KG1 (cell line): Measurements from ENCODE around the gene ACACA.

Source experiments
- DNase-seq: peaks from one replicate; lab custom pipeline; 2025; lab: John Stamatoyannopoulos, UW

Gene ACACA

GRCh38 chr17:37291351-37291750 is 115.3 kb downstream of the ACACA start:
- no peak for DNase-seq

DNA sequence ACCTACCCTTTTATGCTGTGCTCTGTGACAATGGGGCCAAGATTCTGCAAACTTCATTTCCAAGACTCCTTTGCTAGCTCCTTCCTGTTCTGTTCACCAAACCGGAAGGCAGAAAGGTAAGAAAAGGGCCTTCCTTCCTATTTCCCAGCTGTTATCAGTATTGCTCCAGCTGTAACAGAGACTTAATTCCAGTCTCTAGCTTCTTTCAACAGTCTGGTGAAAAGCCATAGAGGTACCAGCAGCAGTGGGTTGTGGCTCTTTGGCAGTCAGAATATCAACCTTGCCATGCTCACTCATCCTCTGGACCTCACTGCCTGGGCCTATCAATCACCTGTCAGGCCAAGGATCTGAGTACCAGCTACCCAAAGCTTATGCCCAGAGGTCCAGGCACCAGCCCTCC is 120.2 kb downstream of the ACACA start:
- no peak for DNase-seq

DNA sequence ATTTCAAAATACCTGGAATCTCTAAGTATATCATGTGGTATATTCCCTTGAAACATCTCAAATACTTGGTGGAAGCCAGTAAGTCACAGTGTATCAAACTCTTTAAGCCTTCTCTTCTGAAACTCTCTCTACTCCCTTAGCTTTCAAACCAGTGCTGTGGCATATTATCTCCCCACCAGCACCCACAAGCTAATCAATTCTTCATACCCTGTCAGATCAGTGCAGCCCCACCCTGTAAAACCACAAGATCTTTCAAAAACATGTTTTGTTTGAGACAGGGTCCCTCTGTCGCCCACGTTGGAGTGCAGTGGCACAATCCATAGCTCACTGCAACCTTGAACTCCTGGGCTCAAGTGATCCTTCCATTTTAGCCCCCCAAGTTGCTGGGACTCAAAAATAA is 122.4 kb downstream of the ACACA start:
- DNase-seq = no peak

GRCh38 chr17:37283414-37283961 is 123.1 kb downstream of the ACACA start:
- no peak for DNase-seq

- no peak for DNase-seq
Observed at GRCh38 chr17:37280841-37281240, 125.8 kb downstream of the ACACA start.

GRCh38 chr17:37278247-37278894 is 128.3 kb downstream of the ACACA start:
- DNase-seq = no peak

DNA sequence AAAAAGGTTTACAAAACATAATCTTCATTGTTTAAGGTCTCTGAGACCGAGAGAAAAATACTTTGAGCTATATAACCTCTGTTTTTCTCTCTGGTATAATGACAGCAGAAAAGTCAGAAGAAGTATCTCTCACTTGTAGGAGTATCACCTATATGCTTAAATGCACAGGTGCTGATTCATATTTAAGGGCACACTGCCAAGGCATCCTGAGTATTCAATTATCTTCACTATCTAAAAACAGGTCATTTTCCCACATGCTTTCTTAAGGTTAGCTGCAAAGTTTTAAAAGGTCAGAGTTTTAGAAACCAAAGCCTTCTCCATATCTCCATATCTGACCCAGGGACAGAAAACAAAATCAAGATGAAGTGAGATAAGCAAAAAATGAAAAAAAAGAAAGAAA is 130.2 kb downstream of the ACACA start:
- no peak for DNase-seq

GRCh38 chr17:37274461-37274860 is 132.2 kb downstream of the ACACA start:
- no peak for DNase-seq

GRCh38 chr17:37273409-37274051 is 133.1 kb downstream of the ACACA start:
- no peak for DNase-seq

GRCh38 chr17:37265446-37266173 is 141.0 kb downstream of the ACACA start:
- no peak for DNase-seq

GRCh38 chr17:37261286-37261685 is 145.3 kb downstream of the ACACA start:
- DNase-seq = no peak

DNA sequence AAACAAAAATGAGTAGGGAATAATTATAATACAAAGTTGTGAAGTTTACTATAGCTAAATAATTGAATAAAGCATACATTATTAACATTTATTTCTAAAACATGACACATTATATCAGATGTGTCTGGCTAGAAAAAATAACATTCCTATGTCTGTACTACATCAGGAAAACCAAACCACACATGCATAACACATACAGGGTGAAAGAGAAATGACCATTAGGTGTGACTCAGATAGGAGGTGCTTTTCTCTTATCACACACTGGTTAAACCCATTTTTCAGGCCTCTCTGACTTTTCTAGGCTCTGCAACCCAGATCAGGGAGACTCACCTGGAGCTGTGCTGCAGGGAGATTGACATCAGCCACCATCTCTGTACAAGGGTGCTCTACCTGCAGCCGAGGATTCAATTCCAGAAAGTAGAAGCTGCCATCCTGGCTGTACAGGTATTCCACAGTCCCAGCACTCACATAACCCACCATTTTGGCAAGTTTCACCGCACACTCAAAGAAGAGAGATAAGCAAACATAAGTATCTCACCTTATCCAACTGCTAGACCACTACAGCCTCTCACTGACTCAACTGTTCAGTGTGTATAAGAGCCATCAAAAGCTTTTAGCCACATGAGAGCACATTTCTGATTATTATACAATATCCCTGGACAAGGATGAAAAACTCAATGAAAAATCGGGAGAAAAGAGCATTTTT is 147.5 kb downstream of the ACACA start:
- DNase-seq = no peak

DNA sequence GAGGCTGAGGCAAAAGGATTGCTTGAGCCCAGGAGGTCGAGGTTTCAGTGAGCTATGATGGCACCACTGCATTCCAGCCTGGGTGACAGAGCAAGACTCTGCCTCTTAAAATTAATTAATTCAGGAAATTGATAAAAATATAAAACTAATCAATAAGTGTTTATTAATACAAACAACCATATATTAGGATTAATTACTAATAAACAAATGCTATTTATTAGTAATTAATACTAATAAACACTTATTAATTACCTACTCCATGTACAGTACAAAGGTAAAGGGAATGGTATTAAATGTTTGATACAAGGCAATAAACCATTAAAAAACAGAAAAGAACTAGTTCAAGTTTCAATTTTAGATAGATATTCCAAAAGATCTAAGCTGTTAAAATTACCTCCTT is 150.0 kb downstream of the ACACA start:
- DNase-seq = no peak

DNA sequence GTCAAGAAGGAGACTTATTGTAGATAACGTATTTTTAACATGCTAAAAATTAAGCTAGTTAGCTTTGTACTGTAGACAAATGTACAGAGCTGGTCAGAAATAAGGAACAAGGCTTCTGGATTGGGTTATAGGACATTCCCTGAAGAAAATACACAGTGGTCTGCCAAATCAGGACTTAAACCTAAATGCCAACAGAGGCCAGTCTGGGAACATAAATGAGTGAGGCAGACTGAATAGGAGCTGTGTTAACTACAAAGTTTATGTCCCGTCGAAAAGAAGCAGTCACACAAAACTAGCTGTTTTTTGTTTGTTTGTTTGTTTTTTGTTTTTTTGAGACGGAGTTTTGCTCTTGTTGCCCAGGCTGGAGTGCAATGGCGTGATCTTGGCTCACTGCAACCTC is 151.2 kb downstream of the ACACA start:
- no peak for DNase-seq

DNA sequence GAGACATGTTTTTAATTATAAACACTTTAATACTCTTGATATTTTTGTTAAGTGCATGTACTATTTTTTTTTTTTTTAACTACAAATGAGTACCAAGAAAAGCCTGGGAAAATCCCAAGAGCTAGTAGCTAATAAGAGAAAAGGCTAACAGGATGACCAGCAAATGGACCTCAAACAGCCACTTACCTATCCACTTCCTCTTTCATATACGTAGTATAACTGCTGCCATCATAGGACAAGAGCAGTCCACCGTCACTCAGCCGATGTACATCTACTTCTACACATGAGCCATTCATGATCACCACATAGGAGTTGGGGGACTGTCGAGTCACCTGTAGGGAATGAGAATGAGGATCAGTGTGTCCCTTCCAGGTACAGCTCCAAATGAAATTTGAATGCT is 158.8 kb downstream of the ACACA start:
- DNase-seq = no peak

DNA sequence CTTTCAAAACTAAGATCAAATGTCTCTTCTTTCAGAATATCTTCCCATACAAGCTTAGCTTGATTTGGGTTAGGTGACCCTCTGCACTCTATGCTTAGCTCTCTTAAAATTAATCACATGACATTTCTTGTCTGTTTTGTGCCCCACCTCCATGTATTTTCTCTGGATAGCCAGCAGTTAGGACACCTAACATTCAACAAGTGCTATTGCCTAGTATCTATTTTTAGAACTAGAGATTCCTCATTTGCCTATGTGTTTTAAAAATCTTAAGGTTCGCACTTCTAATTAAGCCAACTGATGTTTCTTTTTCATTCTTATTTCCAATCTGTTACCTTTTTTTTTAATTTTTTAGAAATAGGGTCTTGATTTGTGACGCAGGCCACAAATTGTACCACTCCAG is 160.6 kb downstream of the ACACA start:
- no peak for DNase-seq

GRCh38 chr17:37240381-37240780 is 166.3 kb downstream of the ACACA start:
- DNase-seq = no peak

GRCh38 chr17:37239690-37240334 is 166.8 kb downstream of the ACACA start:
- DNase-seq = no peak

DNA sequence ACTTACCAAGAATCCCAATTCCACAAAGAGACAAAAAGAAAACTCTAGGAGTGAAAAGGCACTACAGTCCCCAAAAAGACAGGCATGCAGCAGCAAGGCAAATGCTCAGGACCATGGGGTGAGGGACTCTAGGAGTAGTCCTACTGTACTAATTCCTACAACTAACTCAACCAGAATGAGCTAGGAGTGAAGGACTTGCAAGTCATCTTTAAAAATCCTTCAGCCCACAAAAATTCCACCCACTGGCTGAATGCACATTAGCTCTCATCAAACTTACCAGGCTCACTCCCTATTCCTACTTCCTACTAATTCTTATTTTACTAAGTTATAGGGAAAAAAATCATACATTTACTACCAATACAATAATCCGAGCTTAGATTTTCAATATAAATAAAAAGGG is 172.5 kb downstream of the ACACA start:
- no peak for DNase-seq

- DNase-seq = no peak
Observed at GRCh38 chr17:37233036-37233435, 173.6 kb downstream of the ACACA start.

DNA sequence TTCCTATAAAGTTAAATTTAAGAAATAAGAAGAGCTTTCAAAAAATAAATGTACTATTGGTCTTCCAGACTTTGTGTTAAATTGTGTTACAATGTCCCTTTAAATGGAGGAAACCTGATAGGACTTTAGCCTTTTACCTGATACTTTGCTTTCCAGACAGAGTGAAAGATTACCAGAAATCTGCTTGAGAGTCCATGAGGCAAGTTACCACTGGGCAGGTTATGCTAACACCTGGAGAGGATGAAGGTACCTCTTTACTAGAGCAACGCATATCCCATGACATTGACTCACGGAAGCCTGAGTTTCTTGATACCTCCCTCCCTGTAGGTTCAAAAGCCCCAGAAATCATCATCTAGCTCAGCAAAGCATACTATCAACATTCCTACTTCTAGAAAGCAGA is 174.7 kb downstream of the ACACA start:
- no peak for DNase-seq

- DNase-seq = no peak
Observed at GRCh38 chr17:37230633-37231032, 176.0 kb downstream of the ACACA start.
